G401.6 (cell line): ENCODE results near the gene CTBP2.

Experiments
- FAIRE-seq: peaks from 2 replicates; lab custom pipeline; 2012; peaks lifted over from hg19 to GRCh38; lab: Jason Lieb, UNC

The CTBP2 gene

GRCh38 chr10:125144693-125145623 lies 15.4 kb downstream of the CTBP2 start:
- no peak for FAIRE-seq

GRCh38 chr10:125144206-125144605 lies 16.2 kb downstream of the CTBP2 start:
- FAIRE-seq: no peak

GRCh38 chr10:125142946-125143345 lies 17.4 kb downstream of the CTBP2 start:
- no peak for FAIRE-seq

- FAIRE-seq: no peak
Observed at GRCh38 chr10:125141860-125142484, 18.4 kb downstream of the CTBP2 start.

- FAIRE-seq: no peak
Observed at GRCh38 chr10:125141150-125141859, 19.1 kb downstream of the CTBP2 start.

- FAIRE-seq: no peak
Observed at GRCh38 chr10:125140151-125140550, 20.2 kb downstream of the CTBP2 start.

GRCh38 chr10:125137601-125138438 lies 22.5 kb downstream of the CTBP2 start:
- no peak for FAIRE-seq

GRCh38 chr10:125136087-125136486 lies 24.3 kb downstream of the CTBP2 start:
- no peak for FAIRE-seq

- FAIRE-seq: no peak
Observed at GRCh38 chr10:125135771-125136035, 24.7 kb downstream of the CTBP2 start.

GRCh38 chr10:125134916-125135770 lies 25.2 kb downstream of the CTBP2 start:
- no peak for FAIRE-seq

GRCh38 chr10:125134483-125134848 lies 25.9 kb downstream of the CTBP2 start:
- no peak for FAIRE-seq

- no peak for FAIRE-seq
Observed at GRCh38 chr10:125133696-125134482, 26.5 kb downstream of the CTBP2 start.

GRCh38 chr10:125132344-125132743 lies 28.0 kb downstream of the CTBP2 start:
- no peak for FAIRE-seq

GRCh38 chr10:125130916-125131315 lies 29.4 kb downstream of the CTBP2 start:
- no peak for FAIRE-seq

- FAIRE-seq: no peak
Observed at GRCh38 chr10:125130260-125130659, 30.1 kb downstream of the CTBP2 start.

GRCh38 chr10:125129076-125129458 lies 31.3 kb downstream of the CTBP2 start:
- FAIRE-seq: no peak

GRCh38 chr10:125128397-125129075 lies 31.8 kb downstream of the CTBP2 start:
- FAIRE-seq: no peak

GRCh38 chr10:125127986-125128385 lies 32.4 kb downstream of the CTBP2 start:
- no peak for FAIRE-seq

GRCh38 chr10:125127110-125127509 lies 33.3 kb downstream of the CTBP2 start:
- FAIRE-seq: no peak
